ENCODE results near the gene PRAME.

Gene PRAME

DNA sequence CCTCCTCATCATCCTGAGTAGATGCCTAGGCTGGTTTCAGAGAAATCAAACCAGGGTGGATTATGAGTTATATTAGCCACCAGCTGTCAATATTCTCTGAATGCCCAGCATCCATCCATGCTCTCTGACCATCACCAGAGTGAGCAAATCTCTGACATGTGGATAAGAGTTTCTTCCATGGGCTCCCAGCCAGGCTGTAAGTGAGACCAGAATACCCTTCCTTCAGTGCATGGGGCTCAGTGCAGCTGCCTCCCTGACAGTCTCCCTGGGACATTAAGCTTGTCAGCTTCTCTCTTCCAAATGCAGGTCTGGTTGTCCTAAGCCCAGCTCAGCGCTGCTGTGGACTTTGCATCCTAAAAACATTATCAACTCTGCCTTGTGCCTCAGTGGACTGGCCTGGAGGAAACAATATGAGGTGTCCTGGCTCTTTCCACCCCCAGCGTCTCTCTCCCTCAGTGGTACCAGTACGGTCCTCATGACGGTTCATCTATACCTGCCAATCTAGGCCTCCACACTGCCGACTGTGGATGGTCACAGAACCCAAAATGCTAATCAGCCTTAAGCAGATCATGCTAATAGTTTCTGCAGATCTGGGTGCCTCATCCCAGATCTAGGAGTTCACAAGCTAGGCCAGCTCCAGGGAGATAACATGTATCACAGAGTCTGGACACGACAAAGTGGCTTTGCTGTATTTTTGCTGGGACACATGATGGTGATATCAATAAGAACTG, 41.6 kb upstream of the PRAME start:
- in situ Hi-C loops (cut with HindIII; ENCODE audit: low pct_ligation_motif_present, low sequenced_read_pairs), result no loop called here
- no peaks in the 10 kb centered on the region for H3K36me3 ChIP-seq (replicated peaks)
- H3K27me3 ChIP-seq (replicated peaks), result peaks cover 58% of the 10 kb centered on the region
- no peak overlapping the region for H3K27ac ChIP-seq
- DNase-seq, result no peak
- TF ChIP-seq, protein P1, sequence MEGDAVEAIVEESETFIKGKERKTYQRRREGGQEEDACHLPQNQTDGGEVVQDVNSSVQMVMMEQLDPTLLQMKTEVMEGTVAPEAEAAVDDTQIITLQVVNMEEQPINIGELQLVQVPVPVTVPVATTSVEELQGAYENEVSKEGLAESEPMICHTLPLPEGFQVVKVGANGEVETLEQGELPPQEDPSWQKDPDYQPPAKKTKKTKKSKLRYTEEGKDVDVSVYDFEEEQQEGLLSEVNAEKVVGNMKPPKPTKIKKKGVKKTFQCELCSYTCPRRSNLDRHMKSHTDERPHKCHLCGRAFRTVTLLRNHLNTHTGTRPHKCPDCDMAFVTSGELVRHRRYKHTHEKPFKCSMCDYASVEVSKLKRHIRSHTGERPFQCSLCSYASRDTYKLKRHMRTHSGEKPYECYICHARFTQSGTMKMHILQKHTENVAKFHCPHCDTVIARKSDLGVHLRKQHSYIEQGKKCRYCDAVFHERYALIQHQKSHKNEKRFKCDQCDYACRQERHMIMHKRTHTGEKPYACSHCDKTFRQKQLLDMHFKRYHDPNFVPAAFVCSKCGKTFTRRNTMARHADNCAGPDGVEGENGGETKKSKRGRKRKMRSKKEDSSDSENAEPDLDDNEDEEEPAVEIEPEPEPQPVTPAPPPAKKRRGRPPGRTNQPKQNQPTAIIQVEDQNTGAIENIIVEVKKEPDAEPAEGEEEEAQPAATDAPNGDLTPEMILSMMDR (IDR thresholded peaks at IDR 0.05; ENCODE audit: low read depth, low read length, missing control alignments), result no peak
- H3K4me3 ChIP-seq (ENCODE audit: low read depth, low read length), result no peak overlapping the region

DNA sequence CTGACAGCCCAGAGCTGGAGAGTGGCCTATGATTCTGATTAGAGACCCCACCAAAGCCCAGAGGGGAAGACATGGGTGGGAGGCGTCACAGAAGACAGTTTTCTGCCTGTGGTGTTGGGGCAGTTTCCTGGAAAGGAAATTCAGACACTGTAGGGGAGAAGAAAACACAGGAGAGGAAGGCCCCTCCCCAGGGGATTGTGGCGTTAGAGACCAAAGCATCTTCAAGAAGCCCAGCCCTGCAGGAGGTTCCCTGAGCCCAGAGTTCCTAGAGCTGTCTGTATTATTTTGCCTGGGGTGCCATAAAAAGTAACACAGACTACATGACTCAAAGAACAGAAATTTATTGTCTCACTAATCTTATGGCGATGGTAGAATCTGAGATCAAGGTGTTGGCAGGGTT, 40.2 kb upstream of the PRAME start:
- Histone ChIP-seq H3K27ac (peak overlapping the region; percentile 13), H3K27me3 (replicated peaks) (peaks cover 59% of the 10 kb centered on the region)
- in situ Hi-C loops (cut with HindIII; ENCODE audit: low pct_ligation_motif_present, low sequenced_read_pairs), result no loop called here

DNA sequence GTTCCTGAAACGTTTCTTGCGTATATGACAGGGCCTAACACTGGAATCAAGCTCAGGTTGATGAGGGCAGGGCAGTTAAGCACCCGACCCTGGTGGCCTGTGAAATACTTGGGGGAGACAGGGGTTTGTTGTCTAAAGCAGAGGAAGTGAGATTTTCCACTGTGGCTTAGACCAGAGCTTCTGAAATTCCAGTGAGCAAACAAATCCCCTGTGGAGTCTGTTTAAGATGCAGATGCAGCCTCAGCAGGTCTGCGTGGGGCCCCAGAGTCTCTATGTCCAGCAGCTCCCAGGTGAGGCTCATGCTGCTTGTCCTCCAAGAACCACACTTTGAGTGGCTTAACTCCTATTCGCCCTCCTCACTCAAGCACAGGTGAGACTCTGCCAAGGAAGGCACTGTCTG, 39.1 kb upstream of the PRAME start:
- H3K27ac ChIP-seq, result no peak overlapping the region
- TF ChIP-seq, protein P1 (IDR thresholded peaks at IDR 0.05; ENCODE audit: low read depth, low read length, missing control alignments), result no peak
- H3K4me3 ChIP-seq (ENCODE audit: low read depth, low read length), result no peak overlapping the region
- in situ Hi-C loops (cut with HindIII; ENCODE audit: low pct_ligation_motif_present, low sequenced_read_pairs), result no loop called here
- no peak for DNase-seq
- peaks cover 51% of the 10 kb centered on the region for H3K27me3 ChIP-seq (replicated peaks)
- no peaks in the 10 kb centered on the region for H3K36me3 ChIP-seq (replicated peaks)

More for the DNA sequence above, 40.2 kb upstream of the PRAME start:
- TF ChIP-seq, protein P1 (IDR thresholded peaks at IDR 0.05; ENCODE audit: low read depth, low read length, missing control alignments), result no peak
- DNase-seq, result no peak
- H3K36me3 ChIP-seq (replicated peaks), result no peaks in the 10 kb centered on the region
- no peak overlapping the region for H3K4me3 ChIP-seq (ENCODE audit: low read depth, low read length)

DNA sequence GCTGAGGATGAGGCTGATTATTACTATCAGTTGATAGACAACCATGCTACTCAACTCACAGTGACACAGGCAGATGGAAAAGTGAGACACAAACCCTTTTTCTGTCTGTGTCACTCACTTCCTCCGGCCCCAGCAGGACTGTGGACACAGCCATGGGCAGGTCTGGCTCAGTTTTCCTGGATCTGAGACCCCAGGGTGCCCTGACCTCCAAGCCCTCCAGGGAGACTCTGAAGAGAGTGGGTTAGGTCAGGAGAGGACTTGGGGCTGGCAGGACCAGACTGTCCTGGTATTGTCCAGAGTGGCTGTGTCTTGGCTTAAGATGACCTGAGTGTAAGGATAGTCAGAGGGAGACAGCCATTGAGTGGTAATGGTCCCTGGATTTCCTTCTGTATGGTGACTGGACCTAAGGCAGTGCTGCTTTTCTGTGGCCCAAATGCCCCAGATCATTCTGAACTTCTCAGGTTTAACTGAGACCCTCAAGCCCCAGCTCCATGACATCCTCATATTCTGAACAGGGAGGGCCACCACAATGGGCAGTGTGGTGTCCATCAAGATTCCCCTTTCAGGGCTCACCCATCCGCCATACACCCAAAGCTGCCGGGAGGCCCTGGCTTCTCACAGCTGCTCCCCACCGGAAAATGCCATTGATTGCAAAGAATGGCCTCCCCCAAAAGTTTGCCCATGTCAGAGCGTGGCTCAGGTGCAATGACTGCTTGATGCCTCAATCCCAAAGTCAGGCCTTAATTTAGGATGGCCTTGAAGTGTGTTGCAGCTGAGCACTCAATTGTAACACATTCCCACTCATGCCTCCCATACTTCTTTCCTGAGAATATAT, 36.2 kb upstream of the PRAME start:
- H3K36me3 ChIP-seq (replicated peaks), result no peaks in the 10 kb centered on the region
- no peak for DNase-seq
- TF ChIP-seq, protein P1 (IDR thresholded peaks at IDR 0.05; ENCODE audit: low read depth, low read length, missing control alignments), result no peak
- no peak overlapping the region for H3K27ac ChIP-seq
- peaks cover 50% of the 10 kb centered on the region for H3K27me3 ChIP-seq (replicated peaks)
- in situ Hi-C loops (cut with HindIII; ENCODE audit: low pct_ligation_motif_present, low sequenced_read_pairs), result no loop called here
- H3K4me3 ChIP-seq (ENCODE audit: low read depth, low read length), result no peak overlapping the region

DNA sequence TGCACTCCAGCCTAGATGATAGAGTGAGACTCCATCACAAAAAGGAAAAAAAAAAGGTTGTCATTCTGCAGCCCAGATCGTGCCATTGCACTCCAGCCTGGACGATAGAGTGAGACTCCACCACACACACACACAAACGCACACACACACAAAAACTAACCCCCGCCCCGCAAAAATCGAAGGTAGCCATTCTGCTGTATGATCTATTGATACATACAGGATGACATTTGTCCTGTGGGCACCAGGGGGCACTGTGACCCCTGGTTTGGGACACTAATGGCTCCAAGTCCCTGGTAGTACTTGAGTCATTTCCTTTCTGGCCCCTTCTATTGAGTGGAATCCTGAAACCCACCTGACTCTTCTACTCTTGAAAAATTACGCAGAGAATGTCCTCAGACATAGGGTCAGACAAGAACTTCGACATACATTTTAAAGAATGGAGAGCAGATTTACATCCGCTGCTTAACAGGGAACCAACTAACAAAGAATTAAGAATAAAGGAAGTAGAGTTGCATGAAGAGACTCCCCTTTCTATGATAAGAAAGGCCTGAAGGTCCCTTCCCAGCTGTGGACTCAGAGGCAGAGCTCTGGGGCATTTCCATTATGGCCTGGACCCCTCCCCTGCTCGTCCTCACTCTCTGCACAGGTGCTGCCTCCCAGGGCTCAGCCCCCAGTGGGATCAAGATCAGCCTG, 35.0 kb upstream of the PRAME start:
- H3K4me3 ChIP-seq (ENCODE audit: low read depth, low read length), result no peak overlapping the region

More for the DNA sequence above, 35.0 kb upstream of the PRAME start:
- H3K27ac ChIP-seq, result no peak overlapping the region
- peaks cover 50% of the 10 kb centered on the region for H3K27me3 ChIP-seq (replicated peaks)
- in situ Hi-C loops (cut with HindIII; ENCODE audit: low pct_ligation_motif_present, low sequenced_read_pairs), result no loop called here
- H3K36me3 ChIP-seq (replicated peaks), result no peaks in the 10 kb centered on the region
- DNase-seq, result peak; percentile 39
- TF ChIP-seq, protein P1 (IDR thresholded peaks at IDR 0.05; ENCODE audit: low read depth, low read length, missing control alignments), result peak; percentile 85

Measured in brain microvascular endothelial cell (primary cell).